GM18517 (cell line): ENCODE data around the gene GPR65.

Experiments
- ATAC-seq: cut with Tn5 transposase; IDR thresholded peaks from one replicate; pipeline ENCODE4 v1.9.1; 2021; ENCODE audit warnings: mild to moderate bottlenecking, moderate library complexity; ENCODE audit not compliant: unreplicated experiment

GPR65 gene

GRCh38 chr14:88005050-88005481, at the start of gene GPR65:
Gene GPR65 (plus strand): TSS chr14:88005135. CDS start chr14:88010848, 5,713 bp downstream.
- peak; percentile 76 for ATAC-seq

GRCh38 chr14:87955501-87955900, 49.4 kb upstream of the GPR65 start:
- no peak for ATAC-seq

GRCh38 chr14:87960013-87960787, 44.7 kb upstream of the GPR65 start:
- no peak for ATAC-seq

DNA sequence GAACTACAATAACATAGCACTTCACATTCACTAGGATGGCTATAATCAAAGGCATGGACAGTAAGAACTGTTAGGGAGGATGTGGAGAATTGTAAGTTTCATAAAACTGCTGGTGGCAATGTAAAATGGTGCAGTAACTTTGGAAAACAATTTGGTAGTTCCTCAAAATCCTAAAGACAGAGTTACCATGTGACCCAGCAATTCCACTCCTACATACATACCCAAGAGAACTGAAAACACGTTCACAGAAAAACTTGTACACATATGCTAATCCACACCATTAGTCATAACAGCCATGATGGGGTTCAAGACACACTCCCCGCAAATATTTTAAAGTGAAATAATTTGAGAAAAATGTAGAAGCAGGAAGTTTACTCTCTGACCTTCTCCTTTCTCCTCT, 43.7 kb upstream of the GPR65 start:
- no peak for ATAC-seq

GRCh38 chr14:87966816-87967215, 38.1 kb upstream of the GPR65 start:
- ATAC-seq: no peak

DNA sequence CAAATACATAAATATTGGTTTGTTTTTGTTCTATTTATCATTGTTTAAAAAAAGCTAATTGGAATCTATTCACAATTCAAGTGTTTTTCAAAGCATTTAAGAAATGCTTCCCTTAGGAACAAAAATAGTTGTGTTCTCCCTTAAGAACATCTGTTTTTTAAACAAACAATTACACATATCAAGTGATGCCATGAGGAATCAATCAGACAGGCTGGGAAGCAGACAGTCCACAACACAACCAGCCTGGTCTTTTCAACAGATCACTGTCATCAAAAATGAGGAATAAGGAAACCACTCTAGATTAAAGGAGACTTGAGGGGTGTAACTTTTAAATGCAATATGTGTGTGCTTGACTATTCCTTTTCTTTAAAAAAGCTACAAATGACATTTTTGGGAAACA, 37.4 kb upstream of the GPR65 start:
- no peak for ATAC-seq

GRCh38 chr14:87971010-87971409, 33.9 kb upstream of the GPR65 start:
- ATAC-seq: peak; percentile 93

- no peak for ATAC-seq
Observed at GRCh38 chr14:87975636-87976035, 29.3 kb upstream of the GPR65 start.

DNA sequence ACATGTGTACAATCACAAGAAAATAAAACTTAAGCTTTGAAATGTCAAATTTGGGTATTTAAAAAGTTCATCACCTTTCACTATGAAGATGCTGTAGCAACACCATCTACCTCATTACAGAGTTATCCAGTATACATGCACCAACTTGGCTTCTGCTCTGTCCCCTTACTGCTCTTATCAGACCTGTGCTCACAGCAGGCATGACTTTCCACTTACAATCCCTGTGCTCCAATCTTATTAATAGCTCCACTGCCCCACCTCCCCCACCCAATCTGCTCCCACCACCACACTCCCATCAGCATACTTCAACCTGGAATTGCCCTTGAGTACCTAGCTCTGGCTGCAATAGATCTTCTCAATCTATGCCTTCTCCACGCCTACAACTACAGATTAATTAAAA, 25.2 kb upstream of the GPR65 start:
- no peak for ATAC-seq

- ATAC-seq: no peak
Observed at GRCh38 chr14:87989221-87989955, 15.5 kb upstream of the GPR65 start.

- no peak for ATAC-seq
Observed at GRCh38 chr14:87989956-87990299, 15.0 kb upstream of the GPR65 start.

- ATAC-seq: no peak
Observed at GRCh38 chr14:87990682-87991081, 14.3 kb upstream of the GPR65 start.

DNA sequence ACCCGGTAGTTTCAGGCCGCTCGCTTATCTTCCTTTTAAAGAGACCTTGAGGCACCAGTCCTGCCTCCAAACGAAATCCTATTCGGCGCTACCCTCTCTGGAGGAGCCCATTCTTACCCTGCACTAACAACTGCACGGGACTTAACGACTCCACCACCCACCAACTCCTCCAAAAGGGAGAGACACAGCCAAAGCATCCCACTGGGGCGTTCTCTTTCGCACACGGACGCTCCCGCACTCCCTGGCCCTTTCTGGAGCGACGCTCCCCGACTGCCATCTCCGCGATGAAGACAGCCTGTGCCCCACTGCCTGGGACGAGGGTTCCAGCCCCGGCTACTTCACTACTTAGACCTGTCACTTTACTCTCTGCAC, 12.6 kb upstream of the GPR65 start:
- peak; percentile 2 for ATAC-seq

- peak; percentile 89 for ATAC-seq
Observed at GRCh38 chr14:87992718-87993628, 12.0 kb upstream of the GPR65 start, which contains the start of gene GALC. Gene GALC (minus strand): TSS chr14:87993182. CDS start chr14:87993164, 18 bp downstream.

DNA sequence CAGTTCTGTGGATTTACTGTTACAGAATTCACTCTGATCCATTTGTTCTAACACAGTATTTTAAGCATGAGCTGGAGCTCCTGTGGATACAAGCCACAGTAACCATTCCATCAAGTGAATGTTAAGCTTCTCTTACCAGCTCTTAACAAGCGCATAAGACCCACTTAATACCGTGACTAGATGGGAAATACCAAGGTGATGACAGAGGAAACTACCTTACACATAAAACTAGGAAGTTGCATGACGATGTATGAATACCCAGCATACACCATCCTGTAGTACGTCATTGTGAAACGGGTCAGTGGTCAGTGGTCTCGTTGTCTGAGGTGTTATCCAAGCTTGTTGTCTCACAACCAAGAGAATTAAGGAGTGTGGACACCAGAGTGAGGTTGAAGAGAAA, 10.0 kb upstream of the GPR65 start:
- peak; percentile 43 for ATAC-seq

GRCh38 chr14:87995500-87996290, 9.2 kb upstream of the GPR65 start:
- no peak for ATAC-seq

- no peak for ATAC-seq
Observed at GRCh38 chr14:87996291-87996592, 8.7 kb upstream of the GPR65 start.

- no peak for ATAC-seq
Observed at GRCh38 chr14:87998482-87998881, 6.5 kb upstream of the GPR65 start.

DNA sequence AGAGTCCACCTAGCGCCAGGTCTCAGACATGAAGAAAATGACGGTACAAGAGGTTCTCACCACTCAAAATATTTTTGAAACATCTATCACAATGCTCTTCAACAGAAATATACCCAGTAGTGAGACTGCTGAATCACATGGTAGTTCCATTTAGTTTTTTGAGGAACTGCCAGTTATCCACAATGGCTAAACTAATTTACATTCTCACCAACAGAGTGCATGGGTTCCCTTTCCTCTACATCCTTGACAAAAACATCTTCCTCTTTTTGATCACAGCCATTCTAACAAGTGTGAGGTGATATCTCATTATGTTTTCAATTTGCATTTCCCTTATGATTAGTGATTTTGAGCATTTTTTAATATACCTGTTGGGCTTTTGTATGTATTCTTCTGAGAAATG, 5.7 kb upstream of the GPR65 start:
- ATAC-seq: no peak

GRCh38 chr14:88002421-88003075, 2.4 kb upstream of the GPR65 start:
- ATAC-seq: no peak
